Mesendoderm (in vitro differentiated cells): ENCODE measurements around the gene PDZD2.

ENCODE experiments used
- DNase-seq: peaks from one replicate; pipeline ENCODE4 v3.0.0; 2013
- H2AK5ac ChIP-seq: 2 replicates; pipeline ENCODE4 v1.6.1; 2013; ENCODE audit warnings: low read length, inconsistent platforms
- H2BK120ac ChIP-seq: 2 replicates; pipeline ENCODE4 v1.6.1; 2013; ENCODE audit warnings: low read depth, mild to moderate bottlenecking, low read length, moderate library complexity, mixed read lengths
- H2BK15ac ChIP-seq: replicated peaks from 2 replicates; pipeline ENCODE4 v1.6.1; 2013; ENCODE audit warnings: low read depth, mild to moderate bottlenecking, moderate library complexity
- H2BK5ac ChIP-seq: 2 replicates; pipeline ENCODE4 v1.6.1; 2013; ENCODE audit warnings: low read length, inconsistent platforms
- H3K18ac ChIP-seq: 2 replicates; pipeline ENCODE4 v1.6.1; 2013; ENCODE audit warnings: mild to moderate bottlenecking, low read length, mixed read lengths
- H3K23ac ChIP-seq: one replicate; pipeline ENCODE4 v1.6.1; 2013; ENCODE audit warnings: low read length
- H3K27ac ChIP-seq: 2 replicates; pipeline ENCODE4 v1.5.1; 2013; ENCODE audit warnings: low read depth, mild to moderate bottlenecking, inconsistent platforms, low read length, moderate library complexity
- H3K27me3 ChIP-seq: 2 replicates; pipeline ENCODE4 v1.6.1; 2013; ENCODE audit warnings: low read length, control low read depth, mild to moderate bottlenecking, inconsistent platforms; ENCODE audit not compliant: insufficient read depth, poor library complexity
- H3K36me3 ChIP-seq: 2 replicates; pipeline ENCODE4 v1.6.1; 2013; ENCODE audit warnings: low read length, inconsistent platforms; ENCODE audit not compliant: control insufficient read depth, insufficient read depth
- H3K4ac ChIP-seq: one replicate; pipeline ENCODE4 v1.6.1; 2013; ENCODE audit warnings: low read depth, mild to moderate bottlenecking, low read length, moderate library complexity
- H3K4me1 ChIP-seq: 2 replicates; pipeline ENCODE4 v1.6.1; 2013; ENCODE audit warnings: low read depth, low read length, inconsistent platforms; ENCODE audit not compliant: control insufficient read depth
- H3K4me2 ChIP-seq: 2 replicates; pipeline ENCODE4 v1.6.1; 2013; ENCODE audit warnings: low read length
- H3K4me3 ChIP-seq: 2 replicates; pipeline ENCODE4 v1.5.1; 2013; ENCODE audit warnings: mild to moderate bottlenecking, low read length
- H3K56ac ChIP-seq: one replicate; pipeline ENCODE4 v1.6.1; 2013; ENCODE audit warnings: low read length
- H3K79me1 ChIP-seq: 2 replicates; pipeline ENCODE4 v1.6.1; 2013; ENCODE audit warnings: low read length, inconsistent platforms
- H3K79me2 ChIP-seq: 2 replicates; pipeline ENCODE4 v1.6.1; 2013; ENCODE audit warnings: mild to moderate bottlenecking, low read length; ENCODE audit not compliant: control insufficient read depth, insufficient read depth
- H3K9ac ChIP-seq: 2 replicates; pipeline ENCODE4 v1.6.1; 2013; ENCODE audit warnings: low read length, inconsistent platforms
- H4K5ac ChIP-seq: one replicate; pipeline ENCODE4 v1.6.1; 2013; ENCODE audit warnings: low read length
- H4K8ac ChIP-seq: one replicate; pipeline ENCODE4 v1.6.1; 2013; ENCODE audit warnings: low read depth, mild to moderate bottlenecking, control low read depth, low read length, moderate library complexity
- WGBS: extraction: QIAGEN DNeasy Blood & Tissue Kit; methylation state at CpG from one replicate; pipeline ENCODE4 v1.1.7; 2013; ENCODE audit warnings: low lambda C conversion rate, missing lambda C conversion rate; ENCODE audit not compliant: insufficient coverage; ENCODE audit errors: extremely low coverage; 5-methylcytosine and 5-hydroxymethylcytosine counted together

The PDZD2 gene

DNA sequence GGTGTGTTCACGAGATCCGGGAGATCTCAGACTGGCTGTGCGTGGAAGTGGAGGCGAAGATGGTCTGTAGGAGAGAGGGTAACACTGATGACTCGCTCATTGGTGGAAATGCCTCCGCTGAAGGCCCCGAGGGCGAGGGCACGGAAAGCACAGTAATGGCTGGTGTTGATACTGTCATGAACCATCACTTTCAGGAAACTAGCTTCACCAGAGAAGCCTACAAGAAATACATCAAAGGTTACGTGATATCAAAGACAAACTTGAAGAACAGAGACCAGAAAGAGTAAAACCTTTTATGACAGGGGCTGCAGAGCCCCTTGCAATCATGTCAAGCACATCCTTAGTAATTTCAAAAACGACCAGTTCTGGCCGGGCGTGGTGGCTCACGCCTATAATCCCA is 269.5 kb downstream of the PDZD2 start:
- H3K4me1 ChIP-seq: no peaks in the 10 kb centered on the region
- H3K18ac ChIP-seq: no peak overlapping the region
- H2AK5ac ChIP-seq: no peak overlapping the region
- H3K4me3 ChIP-seq: no peak overlapping the region
- H3K36me3 ChIP-seq: no peaks in the 10 kb centered on the region
- H3K27ac ChIP-seq: no peak overlapping the region
- no peak overlapping the region for H3K4ac ChIP-seq
- no peak overlapping the region for H2BK5ac ChIP-seq
- no peak overlapping the region for H3K23ac ChIP-seq
- H3K56ac ChIP-seq: no peak overlapping the region
- H4K8ac ChIP-seq: no peak overlapping the region
- no peak overlapping the region for H3K9ac ChIP-seq
- no peak for DNase-seq
- H2BK15ac ChIP-seq: no peak overlapping the region
- no peak overlapping the region for H2BK120ac ChIP-seq
- H3K27me3 ChIP-seq: no peaks in the 10 kb centered on the region
- no CpG with 5 or more reads among the region's 14 CpGs for WGBS
- H3K79me1 ChIP-seq: no peaks in the 10 kb centered on the region
- no peak overlapping the region for H3K4me2 ChIP-seq
- H4K5ac ChIP-seq: no peak overlapping the region
- H3K79me2 ChIP-seq: no peaks in the 10 kb centered on the region

DNA sequence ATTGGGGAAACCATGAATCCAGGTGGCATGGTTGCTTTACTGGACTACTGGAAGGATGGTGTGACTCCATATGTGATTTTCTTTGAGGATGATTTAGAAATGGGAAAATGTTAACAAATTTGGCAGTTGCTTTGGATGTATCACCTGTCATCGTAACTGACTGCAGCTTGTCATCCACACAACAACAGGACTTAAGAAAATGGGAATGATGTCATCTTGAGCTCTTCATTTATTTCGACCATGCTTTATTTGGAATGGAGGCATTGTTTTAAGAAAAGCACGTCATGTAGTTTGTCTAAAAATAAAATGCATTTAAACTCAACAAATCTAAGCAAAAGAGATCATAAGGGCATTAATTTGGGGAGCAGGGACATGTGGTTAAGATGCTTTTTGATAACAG is 270.1 kb downstream of the PDZD2 start:
- no peak overlapping the region for H2BK5ac ChIP-seq
- no peaks in the 10 kb centered on the region for H3K27me3 ChIP-seq
- H3K4ac ChIP-seq: no peak overlapping the region
- H3K56ac ChIP-seq: no peak overlapping the region
- H2AK5ac ChIP-seq: no peak overlapping the region
- H3K36me3 ChIP-seq: no peaks in the 10 kb centered on the region
- no peak overlapping the region for H3K4me3 ChIP-seq
- no peak overlapping the region for H3K23ac ChIP-seq
- no peak overlapping the region for H3K9ac ChIP-seq
- H3K27ac ChIP-seq: no peak overlapping the region
- no peak overlapping the region for H3K18ac ChIP-seq
- H3K79me2 ChIP-seq: no peaks in the 10 kb centered on the region
- no peak overlapping the region for H4K5ac ChIP-seq
- H4K8ac ChIP-seq: no peak overlapping the region
- DNase-seq: no peak
- no peak overlapping the region for H3K4me2 ChIP-seq
- H3K4me1 ChIP-seq: no peaks in the 10 kb centered on the region
- H2BK120ac ChIP-seq: no peak overlapping the region
- no CpG with 5 or more reads among the region's 3 CpGs for WGBS
- no peaks in the 10 kb centered on the region for H3K79me1 ChIP-seq
- H2BK15ac ChIP-seq: no peak overlapping the region

DNA sequence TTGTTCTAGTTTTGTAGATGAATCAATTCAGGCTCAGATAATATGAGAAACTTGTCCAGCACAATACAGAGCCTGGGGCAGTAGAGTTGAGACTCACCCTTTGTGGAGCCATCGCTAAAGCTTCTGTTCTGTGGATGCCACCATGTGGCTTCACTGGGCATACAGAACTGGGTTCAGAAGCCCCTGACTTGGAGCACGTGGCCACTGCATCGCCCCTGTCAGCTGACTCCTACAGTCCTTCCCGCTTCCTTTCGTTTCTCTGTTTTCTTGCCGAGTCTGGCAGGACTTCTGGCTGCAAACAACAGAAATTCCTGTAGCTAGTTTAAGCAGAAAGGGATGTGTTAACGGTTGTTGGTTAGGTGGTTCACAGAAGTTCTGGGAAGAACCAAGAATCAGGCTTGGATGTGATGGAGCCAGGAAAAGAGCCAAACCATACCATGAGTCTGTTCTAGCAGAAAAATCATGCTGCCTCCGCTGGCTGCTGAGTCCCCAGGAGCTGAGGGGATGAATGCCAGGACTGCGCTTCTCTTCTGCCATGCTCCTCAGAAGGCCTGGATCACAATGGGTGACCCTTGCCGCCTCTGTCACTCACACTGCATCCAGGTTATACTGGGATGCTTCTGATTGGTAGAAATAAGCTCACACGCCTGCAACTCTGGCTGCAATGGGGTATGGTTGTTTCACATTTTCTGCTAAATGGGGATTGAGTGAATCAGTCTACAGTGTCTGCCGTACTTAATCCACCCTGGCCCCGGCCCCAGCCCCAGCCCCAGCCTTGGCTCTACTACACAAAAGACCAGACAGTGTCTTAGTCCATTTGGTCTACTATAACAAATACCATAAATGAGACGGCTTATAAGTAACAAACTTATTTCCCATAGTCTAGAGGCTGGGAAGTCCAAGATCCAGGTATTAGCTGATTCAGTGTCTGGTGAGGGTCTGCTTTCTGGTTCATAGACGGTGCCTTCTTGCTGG is 272.6 kb downstream of the PDZD2 start:
- H2BK5ac ChIP-seq: no peak overlapping the region
- H4K8ac ChIP-seq: no peak overlapping the region
- H3K56ac ChIP-seq: no peak overlapping the region
- H3K4ac ChIP-seq: no peak overlapping the region
- H2AK5ac ChIP-seq: no peak overlapping the region
- WGBS: no CpG with 5 or more reads among the region's 15 CpGs
- no peak overlapping the region for H2BK15ac ChIP-seq
- no peak overlapping the region for H2BK120ac ChIP-seq
- H3K36me3 ChIP-seq: no peaks in the 10 kb centered on the region
- no peaks in the 10 kb centered on the region for H3K27me3 ChIP-seq
- no peak overlapping the region for H3K18ac ChIP-seq
- no peak for DNase-seq
- no peak overlapping the region for H3K23ac ChIP-seq
- H3K79me1 ChIP-seq: no peaks in the 10 kb centered on the region
- H3K9ac ChIP-seq: no peak overlapping the region
- H3K4me1 ChIP-seq: no peaks in the 10 kb centered on the region
- H3K27ac ChIP-seq: no peak overlapping the region
- no peak overlapping the region for H3K4me3 ChIP-seq
- no peaks in the 10 kb centered on the region for H3K79me2 ChIP-seq
- no peak overlapping the region for H3K4me2 ChIP-seq
- H4K5ac ChIP-seq: no peak overlapping the region

DNA sequence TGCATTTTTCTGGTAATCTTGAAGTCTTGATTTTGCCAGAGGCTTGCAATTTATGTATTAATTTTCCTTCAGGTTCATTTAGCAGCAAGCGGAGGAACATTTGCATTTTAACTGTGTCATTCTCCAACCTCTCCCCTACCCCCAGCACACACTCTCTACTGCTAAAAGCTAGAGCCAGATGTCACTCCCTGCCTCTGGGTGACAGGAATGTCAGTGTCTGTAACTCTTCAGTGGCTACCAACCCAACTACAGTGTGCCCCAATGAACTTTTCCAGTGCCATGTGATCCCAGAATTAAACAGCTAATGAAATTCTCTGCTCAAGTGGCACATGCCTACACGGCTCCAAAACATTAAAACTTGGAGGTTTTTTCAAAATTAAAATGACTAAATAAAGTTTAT is 274.9 kb downstream of the PDZD2 start:
- Histone ChIP-seq H3K4me2 (no peak overlapping the region), H3K36me3 (no peaks in the 10 kb centered on the region), H2BK5ac (no peak overlapping the region), H2BK120ac (no peak overlapping the region), H3K27me3 (no peaks in the 10 kb centered on the region), H4K8ac (no peak overlapping the region), H3K56ac (no peak overlapping the region), H3K4me1 (no peaks in the 10 kb centered on the region), H3K27ac (no peak overlapping the region), H4K5ac (no peak overlapping the region), H3K23ac (no peak overlapping the region), H3K79me1 (no peaks in the 10 kb centered on the region), H2BK15ac (no peak overlapping the region), H3K79me2 (no peaks in the 10 kb centered on the region), H3K9ac (no peak overlapping the region), H2AK5ac (no peak overlapping the region), H3K18ac (no peak overlapping the region), H3K4ac (no peak overlapping the region), H3K4me3 (no peak overlapping the region)
- no peak for DNase-seq
- WGBS: no CpG with 5 or more reads among the region's 2 CpGs

DNA sequence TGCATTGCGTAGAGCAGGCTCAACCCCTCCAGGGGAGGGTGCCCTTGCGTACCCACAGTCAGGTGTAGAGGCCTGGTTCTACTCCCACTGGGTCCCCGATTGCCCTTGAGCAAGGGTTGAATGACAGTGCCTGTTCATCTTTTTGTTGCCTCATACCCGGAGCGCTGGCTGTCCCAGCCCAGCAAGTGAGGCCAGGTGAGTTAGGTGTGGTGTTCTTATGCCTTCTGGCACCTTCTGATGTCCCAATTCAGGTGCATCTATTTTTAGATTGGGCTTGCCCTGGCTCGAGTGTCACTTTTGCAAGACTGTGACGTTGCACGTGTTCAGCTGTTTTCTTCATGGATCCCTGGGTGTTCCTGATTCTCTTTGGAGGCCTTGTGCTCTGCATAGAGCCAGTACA is 277.4 kb downstream of the PDZD2 start:
- H3K27me3 ChIP-seq: no peaks in the 10 kb centered on the region
- H3K4me3 ChIP-seq: no peak overlapping the region
- H3K36me3 ChIP-seq: no peaks in the 10 kb centered on the region
- no peak for DNase-seq
- no peaks in the 10 kb centered on the region for H3K79me2 ChIP-seq
- H3K4ac ChIP-seq: no peak overlapping the region
- WGBS: no CpG with 5 or more reads among the region's 8 CpGs
- no peak overlapping the region for H2BK120ac ChIP-seq
- H3K79me1 ChIP-seq: no peaks in the 10 kb centered on the region
- no peak overlapping the region for H3K56ac ChIP-seq
- H3K9ac ChIP-seq: no peak overlapping the region
- H2BK15ac ChIP-seq: no peak overlapping the region
- H3K23ac ChIP-seq: no peak overlapping the region
- no peak overlapping the region for H4K8ac ChIP-seq
- H2AK5ac ChIP-seq: no peak overlapping the region
- no peak overlapping the region for H3K4me2 ChIP-seq
- H2BK5ac ChIP-seq: no peak overlapping the region
- no peak overlapping the region for H4K5ac ChIP-seq
- no peak overlapping the region for H3K27ac ChIP-seq
- H3K18ac ChIP-seq: no peak overlapping the region
- no peaks in the 10 kb centered on the region for H3K4me1 ChIP-seq

DNA sequence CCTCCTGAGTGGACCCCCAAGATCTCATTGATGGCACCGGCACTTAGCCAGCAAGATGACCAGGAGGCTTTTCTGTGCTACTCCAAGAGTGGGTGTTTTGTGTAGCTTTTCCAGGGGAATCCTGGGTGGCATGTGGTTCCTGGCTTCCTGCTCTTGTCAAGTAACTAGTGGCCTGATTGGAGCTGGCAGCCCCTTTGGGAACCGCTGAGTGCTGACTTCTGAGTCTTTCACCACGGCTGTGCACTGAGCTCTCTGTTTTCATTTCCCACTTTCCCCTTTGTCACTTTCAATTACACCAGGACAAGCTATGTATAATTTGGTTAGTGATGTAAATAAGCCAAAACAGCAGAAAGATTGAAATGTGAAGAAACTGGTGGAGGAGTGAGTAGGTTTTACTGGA is 279.8 kb downstream of the PDZD2 start:
- Histone ChIP-seq H3K79me1 (no peaks in the 10 kb centered on the region), H3K36me3 (no peaks in the 10 kb centered on the region), H3K4me3 (no peak overlapping the region), H2BK5ac (no peak overlapping the region), H3K9ac (no peak overlapping the region), H3K27ac (no peak overlapping the region), H2BK120ac (no peak overlapping the region), H3K27me3 (no peaks in the 10 kb centered on the region), H3K4me1 (no peaks in the 10 kb centered on the region), H2AK5ac (no peak overlapping the region), H3K18ac (no peak overlapping the region), H3K4me2 (no peak overlapping the region), H3K23ac (no peak overlapping the region), H3K4ac (no peak overlapping the region), H2BK15ac (no peak overlapping the region), H3K79me2 (no peaks in the 10 kb centered on the region), H4K5ac (no peak overlapping the region), H3K56ac (no peak overlapping the region), H4K8ac (no peak overlapping the region)
- WGBS: no CpG with 5 or more reads among the region's 3 CpGs
- DNase-seq: no peak
